GM21723 (cell line): Measurements from ENCODE around the gene CFAP210.
"Not testable (repeated sequence)": the region's sequence is repeated elsewhere in the genome, so short reads cannot be mapped to it uniquely, and the experiment has no call there.

Experiments
- ATAC-seq: cut with Tn5 transposase; IDR thresholded peaks from one replicate; pipeline ENCODE4 v1.9.1; 2021; ENCODE audit warnings: mild to moderate bottlenecking, moderate library complexity; ENCODE audit not compliant: unreplicated experiment

Gene CFAP210

GRCh38 chr2:169625781-169626180 is 68.4 kb downstream of the CFAP210 start:
- no peak for ATAC-seq

GRCh38 chr2:169623235-169623634 is 71.0 kb downstream of the CFAP210 start:
- no peak for ATAC-seq

GRCh38 chr2:169620509-169620908 is 73.7 kb downstream of the CFAP210 start:
- no peak for ATAC-seq

- ATAC-seq = no peak
Measured at GRCh38 chr2:169619946-169620345, 74.3 kb downstream of the CFAP210 start.

- not testable (repeated sequence) for ATAC-seq
Measured at GRCh38 chr2:169615982-169616381, 78.2 kb downstream of the CFAP210 start.

- ATAC-seq = no peak
Measured at GRCh38 chr2:169613876-169614275, 80.3 kb downstream of the CFAP210 start.

GRCh38 chr2:169609264-169609663 is 84.9 kb downstream of the CFAP210 start:
- ATAC-seq = no peak

- no peak for ATAC-seq
Measured at GRCh38 chr2:169599568-169599967, 94.6 kb downstream of the CFAP210 start.

- ATAC-seq = no peak
Measured at GRCh38 chr2:169598982-169599381, 95.2 kb downstream of the CFAP210 start.

GRCh38 chr2:169596546-169596945 is 97.7 kb downstream of the CFAP210 start:
- ATAC-seq = not testable (repeated sequence)
